CD14-positive monocyte (primary cell): ENCODE measurements around the gene INO80D. TPM values are rescaled to one million over a fixed set of nuclear protein-coding genes. Genes with fewer than 3 reads are reported as not detected.

Experiments
- DNase-seq, 3 donors: peaks; one replicate each; pipeline ENCODE4 v3.0.0-alpha.2; 2011 to 2022
- H2AFZ ChIP-seq: 2 replicates; pipeline ENCODE4 v1.6.0; 2012; ENCODE audit warnings: mild to moderate bottlenecking, low read depth, low read length, inconsistent platforms; ENCODE audit not compliant: insufficient read depth, poor library complexity, severe bottlenecking
- H3K27ac ChIP-seq, 2 donors: 1 replicate in 1 of 2; 2 replicates in 1 of 2; pipeline ENCODE4 v1.5.1; 2012 to 2013; ENCODE audit warnings: low read length in 2 of 2, control low read depth in 1 of 2, inconsistent platforms in 1 of 2, low read depth in 1 of 2, mild to moderate bottlenecking in 1 of 2
- H3K27me3 ChIP-seq, 2 donors: one replicate each; pipeline versions ENCODE4 v1.6.0 to v1.6.1; 2011 to 2013; ENCODE audit warnings: low read length in 2 of 2; ENCODE audit not compliant: control insufficient read depth in 2 of 2, insufficient read depth in 2 of 2
- H3K36me3 ChIP-seq, 2 donors: replicated peaks in 1 of 2; 1 replicate in 1 of 2; 2 replicates in 1 of 2; pipeline versions ENCODE4 v1.5.1 to v1.6.1; 2012 to 2013; ENCODE audit warnings: low read length in 2 of 2, control low read depth in 1 of 2, inconsistent platforms in 1 of 2, mild to moderate bottlenecking in 1 of 2; ENCODE audit not compliant: insufficient read depth in 2 of 2, control insufficient read depth in 1 of 2
- H3K4me1 ChIP-seq, 2 donors: 1 replicate in 1 of 2; 2 replicates in 1 of 2; pipeline versions ENCODE4 v1.5.1 to v1.6.1; 2012 to 2013; ENCODE audit warnings: low read length in 2 of 2, control low read depth in 1 of 2, inconsistent platforms in 1 of 2, mild to moderate bottlenecking in 1 of 2, moderate library complexity in 1 of 2; ENCODE audit not compliant: insufficient read depth in 2 of 2, control insufficient read depth in 1 of 2
- H3K4me2 ChIP-seq: replicated peaks from 2 replicates; pipeline ENCODE3; 2012; ENCODE audit warnings: low read length, moderate library complexity, mild to moderate bottlenecking; ENCODE audit not compliant: poor library complexity, severe bottlenecking; ENCODE audit errors: extremely low read depth
- H3K4me3 ChIP-seq, 3 experiments: fragments of 200-600 bp in 1 of 3; sonication (generic) in 1 of 3; replicated peaks in 1 of 3; 1 replicate in 2 of 3; 2 replicates in 1 of 3; pipeline ENCODE4 v1.5.1; 2011 to 2013; ENCODE audit warnings: low read length in 3 of 3, mild to moderate bottlenecking in 3 of 3, control low read depth in 2 of 3, low read depth in 2 of 3, inconsistent platforms in 1 of 3, moderate library complexity in 1 of 3
- H3K79me2 ChIP-seq: 2 replicates; pipeline ENCODE4 v1.6.0; 2012; ENCODE audit warnings: mild to moderate bottlenecking, control low read depth, inconsistent platforms, low read length, moderate library complexity; ENCODE audit not compliant: insufficient read depth
- H3K9ac ChIP-seq: 2 replicates; pipeline ENCODE4 v1.6.0; 2017; ENCODE audit warnings: low read length, mild to moderate bottlenecking; ENCODE audit not compliant: insufficient read depth, poor library complexity, severe bottlenecking
- H3K9me3 ChIP-seq, 2 donors: replicated peaks in 1 of 2; 1 replicate in 1 of 2; 2 replicates in 1 of 2; pipeline versions ENCODE4 v1.5.1 to v1.6.1; 2012 to 2013; ENCODE audit warnings: low read length in 2 of 2, control low read depth in 1 of 2; ENCODE audit not compliant: control insufficient read depth in 1 of 2, insufficient read depth in 1 of 2
- H4K20me1 ChIP-seq: 2 replicates; pipeline ENCODE4 v1.6.0; 2012; ENCODE audit warnings: mild to moderate bottlenecking, low read length, control low read depth, moderate library complexity; ENCODE audit not compliant: insufficient read depth
- H3K27ac Mint-ChIP-seq, 7 donors: one replicate each; pipeline ENCODE4 v1.8.0; 2020; ENCODE audit warnings: mild to moderate bottlenecking in 7 of 7, mixed read lengths in 7 of 7, moderate library complexity in 6 of 7, inconsistent platforms in 2 of 7
- H3K27me3 Mint-ChIP-seq, 3 donors: one replicate each; pipeline ENCODE4 v1.8.0; 2021 to 2022; ENCODE audit warnings: low read depth in 3 of 3, mild to moderate bottlenecking in 3 of 3, mixed read lengths in 3 of 3, moderate library complexity in 3 of 3, inconsistent platforms in 1 of 3
- H3K36me3 Mint-ChIP-seq, 2 donors: one replicate each; pipeline ENCODE4 v1.8.0; 2020; ENCODE audit warnings: mixed read lengths in 2 of 2, inconsistent platforms in 1 of 2, mild to moderate bottlenecking in 1 of 2
- H3K4me1 Mint-ChIP-seq: one replicate; pipeline ENCODE4 v1.8.0; 2020; ENCODE audit warnings: mild to moderate bottlenecking, mixed read lengths
- H3K4me3 Mint-ChIP-seq, 2 donors: one replicate each; pipeline ENCODE4 v1.8.0; 2020; ENCODE audit warnings: mild to moderate bottlenecking in 2 of 2, mixed read lengths in 2 of 2, moderate library complexity in 1 of 2
- H3K9me3 Mint-ChIP-seq, 7 donors: one replicate each; pipeline ENCODE4 v1.8.0; 2020 to 2022; ENCODE audit warnings: mixed read lengths in 7 of 7, mild to moderate bottlenecking in 6 of 7, moderate library complexity in 6 of 7, inconsistent platforms in 2 of 7
- CTCF ChIP-seq: fragments of 200-600 bp; IDR thresholded peaks from one replicate; pipeline ENCODE4 v1.8.0; 2022; ENCODE audit warnings: antibody characterized with exemption, mild to moderate bottlenecking
- WGBS: methylation state at CpG from one replicate; pipeline ENCODE4 v1.1.5; 2013; ENCODE audit warnings: missing lambda C conversion rate; ENCODE audit not compliant: insufficient coverage; 5-methylcytosine and 5-hydroxymethylcytosine counted together
- intact Hi-C, 2 donors: fragments of 100-400 bp; cut with micrococcal nuclease; formaldehyde crosslinking; loops; one replicate each; pipeline versions ENCODE4 v1.15.0 to v1.15.1; 2023
- polyA plus RNA-seq, 3 donors: library from polyadenylated mRNA; depleted of rRNA in 1 of 3; unstranded in 2 of 3; stranded (reverse) in 1 of 3; fragments of 300-500 nt in 2 of 3; fragments of >200 nt in 1 of 3; fragmentation: Illumina TruSeq in 2 of 3; gene quantifications; 1 replicate in 2 of 3; 2 replicates in 1 of 3; pipeline ENCODE4 v1.2.3, GENCODE V29; 2012 to 2021

The INO80D gene
- polyA plus RNA-seq, 3 donors, result 3.8 to 6.1 (median 4.4) TPM

GRCh38 chr2:205969584-205969983 lies 116.4 kb downstream of the INO80D start:
- no peak for DNase-seq
- H2AFZ ChIP-seq, result no peak overlapping the region
- H3K4me3 ChIP-seq, result no peak overlapping the region
- no peak overlapping the region for H3K4me3 Mint-ChIP-seq
- H3K9ac ChIP-seq, result no peak overlapping the region
- TF ChIP-seq CTCF, result no peak
- WGBS, result 100% methylated on average over 4 of the region's 4 CpGs
- H3K36me3 Mint-ChIP-seq, result no peaks in the 10 kb centered on the region
- H3K27me3 ChIP-seq, result no peaks in the 10 kb centered on the region
- no peaks in the 10 kb centered on the region for H3K27me3 Mint-ChIP-seq
- H3K27ac ChIP-seq, result no peak overlapping the region
- no peaks in the 10 kb centered on the region for H3K9me3 ChIP-seq
- no peaks in the 10 kb centered on the region for H3K79me2 ChIP-seq
- no peaks in the 10 kb centered on the region for H4K20me1 ChIP-seq
- intact Hi-C loops, result no loop called here
- peaks cover 22% of the 10 kb centered on the region for H3K4me1 Mint-ChIP-seq
- H3K4me1 ChIP-seq, result peaks cover 12 to 18% of the 10 kb centered on the region in 2 donors
- H3K4me2 ChIP-seq, result no peak overlapping the region
- no peaks in the 10 kb centered on the region for H3K36me3 ChIP-seq
- no peaks in the 10 kb centered on the region for H3K9me3 Mint-ChIP-seq
- H3K27ac Mint-ChIP-seq, result no peak overlapping the region

- no peaks in the 10 kb centered on the region for H3K36me3 ChIP-seq
- no peaks in the 10 kb centered on the region for H3K9me3 Mint-ChIP-seq
- no peaks in the 10 kb centered on the region for H3K9me3 ChIP-seq
- DNase-seq, result peak; percentile 31 to 37 (median 35)
- peak overlapping the region in 1 of 2 donors; percentile 55 for H3K27ac ChIP-seq
- H3K4me3 ChIP-seq, result peak overlapping the region in 1 of 3 experiments; percentile 17
- H3K9ac ChIP-seq, result no peak overlapping the region
- no peaks in the 10 kb centered on the region for H3K79me2 ChIP-seq
- H3K4me2 ChIP-seq, result peak overlapping the region; percentile 35
- H3K4me3 Mint-ChIP-seq, result peak overlapping the region in 1 of 2 donors; percentile 35
- H2AFZ ChIP-seq, result no peak overlapping the region
- no peaks in the 10 kb centered on the region for H3K27me3 ChIP-seq
- 61% methylated on average over 5 of the region's 7 CpGs for WGBS
- peaks cover 0 to 3% (median under 1%) of the 10 kb centered on the region in 3 donors for H3K27me3 Mint-ChIP-seq
- intact Hi-C loops, result no loop called here
- no peaks in the 10 kb centered on the region for H3K36me3 Mint-ChIP-seq
- peaks cover 12 to 18% of the 10 kb centered on the region in 2 donors for H3K4me1 ChIP-seq
- peaks cover 22% of the 10 kb centered on the region for H3K4me1 Mint-ChIP-seq
- TF ChIP-seq CTCF, result no peak
- no peaks in the 10 kb centered on the region for H4K20me1 ChIP-seq
- peak overlapping the region in 1 of 7 donors; percentile 50 for H3K27ac Mint-ChIP-seq
Observed at GRCh38 chr2:205967391-205968075, 118.4 kb downstream of the INO80D start.
